Measurements from ENCODE around the gene PTTG1IP. TPM values are rescaled to one million over a fixed set of nuclear protein-coding genes. Genes with fewer than 3 reads are reported as not detected.
A peak's percentile ranks its signal among the peaks of the same experiment; 100 is the strongest.

Gene PTTG1IP
- total and polyA plus RNA-seq, 7 donors = 49.7 to 208 (median 158) TPM

- Histone ChIP-seq H3K36me3 (peaks cover 14 to 58% (median 31%) of the 10 kb centered on the region in 4 donors), H3K4me3 (no peak overlapping the region)
- 46 to 89% methylated on average over 36 of the region's 36 CpGs for WGBS, 2 donors
Observed at GRCh38 chr21:44848821-44849521, 24.5 kb downstream of the PTTG1IP start.

GRCh38 chr21:44847261-44848056 lies 26.0 kb downstream of the PTTG1IP start:
- no peaks in the 10 kb centered on the region for H3K9me3 ChIP-seq
- WGBS, 2 donors = 88 to 90% methylated on average over 24 of the region's 24 CpGs
- intact Hi-C loops (cut with DNase I) = no loop called here
- no peak overlapping the region for H3K27ac ChIP-seq
- H3K27me3 ChIP-seq = peaks cover 0 to 25% (median 0%) of the 10 kb centered on the region in 3 donors
- TF ChIP-seq POLR2A (IDR thresholded peaks at IDR 0.05) (no peak), CTCF (IDR thresholded peaks at IDR 0.05) (no peak), POLR2AphosphoS5 (IDR thresholded peaks at IDR 0.05) (no peak), EP300 (IDR thresholded peaks at IDR 0.05) (no peak)
- no peak for DNase-seq
- peaks cover 0 to 23% (median 19%) of the 10 kb centered on the region in 4 donors for H3K4me1 ChIP-seq
- no peak overlapping the region for H3K4me3 ChIP-seq
- peaks cover 14 to 42% (median 24%) of the 10 kb centered on the region in 4 donors for H3K36me3 ChIP-seq

More at GRCh38 chr21:44848821-44849521, 24.5 kb downstream of the PTTG1IP start:
- no peak overlapping the region for H3K27ac ChIP-seq
- H3K27me3 ChIP-seq = peaks cover 0 to 10% (median 0%) of the 10 kb centered on the region in 3 donors
- DNase-seq = no peak
- peaks cover 0 to 23% (median 19%) of the 10 kb centered on the region in 4 donors for H3K4me1 ChIP-seq
- no peak for TF ChIP-seq EP300 (IDR thresholded peaks at IDR 0.05)
- intact Hi-C loops (cut with DNase I) = no loop called here
- no peaks in the 10 kb centered on the region for H3K9me3 ChIP-seq

GRCh38 chr21:44846485-44847260 lies 26.8 kb downstream of the PTTG1IP start:
- Histone ChIP-seq H3K9me3 (no peaks in the 10 kb centered on the region), H3K4me1 (peaks cover 0 to 23% (median 19%) of the 10 kb centered on the region in 4 donors), H3K27me3 (peaks cover 0 to 27% (median 0%) of the 10 kb centered on the region in 3 donors), H3K4me3 (peak overlapping the region in 2 of 4 donors; percentile 37 to 42), H3K36me3 (peaks cover 14 to 35% (median 24%) of the 10 kb centered on the region in 4 donors), H3K27ac (peak overlapping the region in 1 of 4 donors; percentile 54)
- intact Hi-C loops (cut with DNase I) = no loop called here
- WGBS, 2 donors = 34 to 40% methylated on average over 27 of the region's 27 CpGs
- DNase-seq = peak; percentile 89
- TF ChIP-seq EP300 (IDR thresholded peaks at IDR 0.05) (no peak), POLR2AphosphoS5 (IDR thresholded peaks at IDR 0.05) (peak in 3 of 4 donors; percentile 23 to 59 (median 39))

- DNase-seq = no peak
- intact Hi-C loops (cut with DNase I) = no loop called here
- Histone ChIP-seq H3K36me3 (peaks cover 14 to 29% (median 23%) of the 10 kb centered on the region in 4 donors), H3K9me3 (no peaks in the 10 kb centered on the region), H3K4me1 (peaks cover 0 to 23% (median 19%) of the 10 kb centered on the region in 4 donors), H3K27ac (peak overlapping the region in 2 of 4 donors; percentile 12 to 54), H3K4me3 (peak overlapping the region in 3 of 4 donors; percentile 27 to 42 (median 37)), H3K27me3 (peaks cover 0 to 27% (median 0%) of the 10 kb centered on the region in 3 donors)
- 14 to 25% methylated on average over 1 of the region's 1 CpG for WGBS, 2 donors
- TF ChIP-seq POLR2AphosphoS5 (IDR thresholded peaks at IDR 0.05) (no peak), POLR2A (IDR thresholded peaks at IDR 0.05) (no peak), CTCF (IDR thresholded peaks at IDR 0.05) (peak in 1 of 4 experiments; percentile 4), EP300 (IDR thresholded peaks at IDR 0.05) (no peak)
Observed at GRCh38 chr21:44846224-44846484, 27.3 kb downstream of the PTTG1IP start.

- TF ChIP-seq CTCF (IDR thresholded peaks at IDR 0.05) (peak in 2 of 4 experiments; percentile 19 to 23), POLR2AphosphoS5 (IDR thresholded peaks at IDR 0.05) (no peak)
- Histone ChIP-seq H3K4me3 (peak overlapping the region in 3 of 4 donors; percentile 27 to 42 (median 37)), H3K27me3 (peaks cover 0 to 27% (median 0%) of the 10 kb centered on the region in 3 donors), H3K36me3 (peaks cover 14 to 24% (median 20%) of the 10 kb centered on the region in 4 donors), H3K4me1 (peaks cover 0 to 23% (median 19%) of the 10 kb centered on the region in 4 donors), H3K9me3 (no peaks in the 10 kb centered on the region), H3K27ac (peak overlapping the region in 2 of 4 donors; percentile 12 to 54)
- DNase-seq = peak; percentile 79
- WGBS, 2 donors = 3 to 7% methylated on average over 34 of the region's 34 CpGs
- intact Hi-C loops (cut with DNase I) = no loop called here
Observed at GRCh38 chr21:44845418-44846223, 27.9 kb downstream of the PTTG1IP start.

All from sigmoid colon (tissue), 7 donors.